ENCODE results near the gene TMED4.
A peak's percentile ranks its signal among the peaks of the same experiment; 100 is the strongest.
"Not testable (repeated sequence)": the region's sequence is repeated elsewhere in the genome, so short reads cannot be mapped to it uniquely, and the experiment has no call there.

Gene TMED4

DNA sequence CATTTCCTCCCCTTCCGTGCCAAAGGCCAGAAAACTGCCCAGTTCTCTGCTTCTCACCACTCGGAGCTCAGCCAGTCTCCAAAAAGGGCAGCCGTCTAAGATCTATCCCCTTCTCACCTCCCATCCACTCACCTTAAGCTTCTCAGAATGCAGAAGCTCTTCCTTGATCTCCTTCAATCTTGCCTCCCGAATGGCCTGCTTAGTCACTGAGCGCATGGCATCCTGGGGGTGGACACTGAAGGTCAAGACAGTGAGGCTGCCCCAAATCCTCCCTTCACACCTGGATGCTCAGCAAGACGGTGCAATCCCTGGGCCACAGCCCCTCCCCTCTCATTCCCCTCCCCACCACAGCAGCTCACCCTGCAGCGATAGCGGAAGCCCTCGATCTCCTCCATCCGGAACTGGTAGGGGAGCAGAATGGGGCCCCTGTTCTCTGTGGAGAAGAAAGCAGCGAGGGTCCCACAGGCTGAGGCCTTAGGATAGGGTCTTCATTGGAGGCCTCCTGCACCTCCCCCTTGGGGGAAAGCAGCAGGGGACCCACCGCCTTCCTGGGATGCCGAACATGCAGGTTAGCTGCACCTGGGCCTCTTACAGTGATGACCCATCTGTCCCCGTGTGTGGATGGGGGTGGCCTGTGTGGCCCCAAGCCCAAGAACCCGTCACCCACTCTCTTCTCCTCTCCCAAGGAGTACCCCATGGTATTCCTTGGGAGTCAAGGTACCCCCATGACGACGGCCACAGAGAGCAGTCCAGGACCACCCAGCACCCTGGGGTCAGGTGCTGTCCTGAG lies 13.1 kb downstream of the TMED4 start:
- no peak for DNase-seq (ENCODE audit: low read depth)

DNA sequence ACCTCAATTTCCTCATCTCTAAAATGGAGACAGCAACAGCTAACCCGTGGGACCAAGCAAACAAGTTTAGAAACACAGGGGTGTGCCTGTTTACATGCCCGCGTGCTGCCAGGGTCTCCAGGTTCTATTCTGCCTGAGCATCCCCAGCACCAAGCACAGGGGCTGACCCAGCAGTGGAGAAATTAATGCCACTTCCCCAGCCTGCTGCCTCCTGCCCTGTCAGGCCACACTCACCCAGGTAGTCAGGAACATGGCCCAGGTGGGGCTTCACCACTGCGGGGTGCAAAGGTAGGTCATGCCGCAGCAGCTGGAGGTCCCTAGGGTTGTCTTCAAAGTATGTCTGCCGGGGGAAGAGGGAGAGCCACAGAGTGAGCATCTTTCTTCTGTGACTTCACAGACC lies 14.1 kb downstream of the TMED4 start:
- no peak for DNase-seq (ENCODE audit: low read depth)

- DNase-seq (ENCODE audit: low read depth): no peak
Observed at GRCh38 chr7:44566680-44567079, 15.4 kb downstream of the TMED4 start.

GRCh38 chr7:44565795-44566559 lies 16.1 kb downstream of the TMED4 start:
- no peak for DNase-seq (ENCODE audit: low read depth)

- DNase-seq (ENCODE audit: low read depth): peak; percentile 36
Observed at GRCh38 chr7:44565097-44565794, 16.8 kb downstream of the TMED4 start.

DNA sequence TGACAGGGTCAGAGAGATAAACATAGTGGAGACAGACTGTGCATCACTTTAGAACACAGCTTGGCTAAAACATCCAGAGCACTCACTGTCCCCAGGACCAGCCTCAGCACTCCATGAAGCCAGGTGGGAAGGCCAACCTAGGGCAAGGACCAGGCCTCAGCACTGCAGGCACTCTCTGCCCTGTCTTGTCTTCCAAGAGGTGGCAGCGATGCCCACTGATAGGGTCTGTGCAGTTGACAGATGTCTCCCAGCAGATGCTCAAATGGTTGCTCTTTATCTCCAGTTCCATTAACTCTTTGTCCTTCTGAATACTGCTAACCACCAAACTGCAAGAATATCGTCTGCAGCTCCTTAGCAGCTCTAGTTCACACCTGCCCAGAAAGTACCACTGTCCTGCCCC lies 17.4 kb downstream of the TMED4 start:
- no peak for DNase-seq (ENCODE audit: low read depth)

GRCh38 chr7:44563171-44563679 lies 18.8 kb downstream of the TMED4 start:
- no peak for DNase-seq (ENCODE audit: low read depth)

GRCh38 chr7:44562622-44562962 lies 19.4 kb downstream of the TMED4 start:
- DNase-seq (ENCODE audit: low read depth): not testable (repeated sequence)

GRCh38 chr7:44561962-44562621 lies 19.9 kb downstream of the TMED4 start:
- no peak for DNase-seq (ENCODE audit: low read depth)

DNA sequence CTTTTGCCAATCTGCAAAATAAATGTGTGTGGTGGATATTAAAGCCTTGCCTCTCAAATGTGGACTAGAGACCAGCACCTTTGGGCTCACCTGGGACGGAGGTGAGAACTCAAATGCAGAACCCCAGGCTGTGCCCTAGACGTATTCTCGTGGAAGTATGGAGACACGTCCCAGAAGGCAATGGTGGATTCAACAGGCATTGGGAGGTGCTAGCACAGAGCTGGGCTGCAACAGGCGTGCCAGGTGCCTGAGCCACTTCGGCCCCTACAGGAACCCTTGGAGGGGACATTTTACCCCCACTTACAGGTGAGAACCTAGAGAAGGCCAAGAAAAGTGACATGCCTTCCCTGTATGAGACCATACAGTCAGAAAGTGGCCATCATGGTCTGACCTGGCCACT lies 20.6 kb downstream of the TMED4 start:
- no peak for DNase-seq (ENCODE audit: low read depth)

DNA sequence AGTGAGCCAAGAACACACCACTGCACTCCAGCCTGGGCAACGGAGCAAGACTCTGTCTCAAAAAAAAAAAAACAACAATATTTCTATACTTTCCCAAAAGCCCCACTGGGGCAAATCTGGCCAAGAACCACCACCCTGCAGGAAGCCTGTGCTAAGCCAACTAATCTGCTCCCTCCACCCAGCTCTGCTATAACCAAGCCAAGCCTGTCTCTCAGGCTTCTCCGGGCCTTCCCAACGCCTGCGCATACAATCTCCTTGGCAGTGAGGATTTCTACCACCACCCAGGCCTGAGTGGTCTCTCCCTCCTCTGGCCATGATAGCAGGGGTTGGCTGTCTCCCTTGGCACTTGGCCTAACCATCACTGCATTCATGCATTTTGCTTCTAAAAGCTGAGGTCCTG lies 22.5 kb downstream of the TMED4 start:
- DNase-seq (ENCODE audit: low read depth): no peak

DNA sequence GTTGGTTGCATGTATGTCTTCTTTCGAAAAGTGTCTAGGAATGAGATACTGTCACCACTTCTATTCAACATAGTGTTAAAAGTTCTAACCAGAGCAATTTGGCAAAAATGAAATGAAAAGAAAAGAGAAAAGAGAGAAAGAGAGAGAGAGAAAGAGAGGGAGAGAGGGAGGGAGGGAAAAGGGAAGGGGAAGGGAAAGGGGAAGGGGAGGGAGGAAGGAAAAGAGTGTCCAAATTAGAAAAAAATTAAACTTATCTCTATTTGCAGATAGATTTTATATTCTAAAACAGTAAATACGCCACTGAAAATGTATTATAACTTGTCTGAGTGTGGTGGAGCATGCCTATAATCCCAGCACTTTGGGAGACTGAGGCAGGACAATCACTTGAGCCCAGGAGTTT lies 24.5 kb downstream of the TMED4 start:
- no peak for DNase-seq (ENCODE audit: low read depth)

DNA sequence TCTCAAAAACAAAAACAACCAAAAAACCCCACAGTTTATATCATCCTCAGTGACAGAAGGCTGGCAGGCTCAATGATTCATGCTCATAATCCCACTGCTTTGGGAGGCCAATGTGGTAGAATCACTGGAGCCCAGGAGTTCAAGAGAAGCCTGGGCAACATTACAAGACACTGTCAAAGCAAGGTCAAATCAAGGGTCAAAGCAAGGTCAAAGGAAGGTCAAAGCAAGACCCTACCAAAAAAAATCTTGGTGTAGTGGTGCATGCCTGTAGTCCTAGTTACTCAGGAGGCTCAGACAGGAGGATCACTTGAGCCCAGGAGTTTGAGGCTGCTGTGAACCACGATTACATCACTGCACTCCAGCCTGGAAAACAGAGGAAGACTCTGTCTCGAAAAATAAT lies 26.7 kb downstream of the TMED4 start:
- DNase-seq (ENCODE audit: low read depth): no peak

GRCh38 chr7:44552473-44553005 lies 29.5 kb downstream of the TMED4 start:
- not testable (repeated sequence) for DNase-seq (ENCODE audit: low read depth)

- DNase-seq (ENCODE audit: low read depth): no peak
Observed at GRCh38 chr7:44549457-44549856, 32.6 kb downstream of the TMED4 start.

GRCh38 chr7:44548893-44549292 lies 33.1 kb downstream of the TMED4 start:
- DNase-seq (ENCODE audit: low read depth): no peak

- DNase-seq (ENCODE audit: low read depth): no peak
Observed at GRCh38 chr7:44547536-44548231, 34.3 kb downstream of the TMED4 start.

DNA sequence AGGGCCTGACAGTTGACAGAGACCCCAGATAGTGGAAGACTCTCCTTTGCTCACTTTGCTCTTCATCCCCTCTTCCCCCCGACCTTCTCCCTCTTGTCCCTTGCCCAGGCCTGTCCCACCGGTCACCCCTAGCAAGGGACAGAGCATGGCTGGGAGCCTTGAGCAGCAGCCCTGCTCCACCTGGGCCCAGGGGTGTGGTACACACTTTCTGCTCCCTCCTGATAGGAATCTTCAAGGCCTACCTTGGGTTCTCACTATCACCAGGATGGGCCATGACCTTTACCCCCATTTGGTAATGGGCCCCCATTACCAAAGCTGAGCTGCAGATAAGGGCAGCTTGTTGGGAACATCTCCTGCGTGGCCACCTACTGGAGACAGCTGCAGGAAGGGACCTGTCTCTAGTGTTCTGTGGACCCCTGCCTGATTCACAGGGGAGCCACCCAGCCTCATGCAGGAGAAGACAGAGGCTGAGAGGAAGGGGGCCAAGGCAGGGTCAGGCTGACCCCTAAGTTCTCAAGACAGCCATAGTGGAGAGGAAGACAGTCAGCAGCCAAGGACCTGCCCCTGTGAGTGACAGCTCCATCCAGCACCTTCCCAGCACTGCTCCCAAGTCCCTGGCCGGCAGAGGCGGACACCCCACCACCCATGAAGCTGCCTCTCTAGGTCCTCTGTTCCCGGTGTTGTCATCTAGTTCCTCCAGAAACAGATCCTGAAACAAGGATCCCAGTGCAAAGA lies 40.0 kb downstream of the TMED4 start:
- DNase-seq (ENCODE audit: low read depth): no peak

DNA sequence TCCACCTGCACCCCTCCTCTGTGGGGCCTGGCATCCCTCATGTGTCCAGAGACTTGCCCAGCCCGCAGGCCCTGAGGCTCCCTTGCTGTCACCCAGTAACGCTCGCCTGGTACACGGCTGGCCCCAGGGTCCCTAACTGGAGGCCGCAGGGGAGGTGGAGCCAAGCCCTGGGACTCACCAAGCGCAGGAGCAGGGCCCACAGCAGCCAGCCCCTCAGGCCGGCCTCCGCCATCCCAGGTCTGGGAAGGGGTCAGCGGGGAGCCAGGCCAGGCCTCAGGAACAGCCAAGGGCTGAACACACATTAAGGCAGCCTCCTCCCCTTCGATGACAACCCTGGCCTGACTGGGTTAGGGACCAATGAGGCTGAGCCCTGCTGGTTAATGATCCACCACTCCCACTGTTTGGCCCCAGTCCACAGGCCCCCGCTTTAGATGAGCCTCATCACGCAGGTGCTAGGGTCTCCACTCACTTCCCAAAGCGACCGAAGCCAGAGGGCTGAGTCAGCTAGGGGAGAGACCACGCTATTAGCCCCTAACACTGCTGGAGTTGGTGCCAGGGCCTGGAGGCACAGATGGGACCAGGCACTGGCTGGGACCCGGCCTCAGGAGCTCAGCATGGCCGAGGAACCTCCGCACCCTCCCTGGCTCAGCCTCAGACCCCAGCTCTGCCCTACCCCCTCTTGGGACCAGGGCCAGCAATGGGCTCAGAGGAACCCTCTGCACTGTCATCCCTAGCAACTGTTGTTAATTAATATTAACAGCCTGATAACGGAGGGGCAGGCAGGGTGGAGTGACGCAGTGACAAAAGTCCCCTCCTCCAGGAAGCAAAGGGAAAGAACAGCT lies 40.8 kb downstream of the TMED4 start, which contains the start of gene NPC1L1:
Gene NPC1L1, minus strand, starts transcription at position 303 of the 842 bp plus-strand sequence. Its CDS starts 71 bp downstream, at position 232.
- no peak for DNase-seq (ENCODE audit: low read depth)
